Progenitor cell of endocrine pancreas (in vitro differentiated cells): ENCODE results near the gene OR52A1. TPM values are rescaled to one million over a fixed set of nuclear protein-coding genes. Genes with fewer than 3 reads are reported as not detected.

ENCODE experiments used
- DNase-seq: peaks from one replicate; pipeline ENCODE4 v3.0.0; 2021; ENCODE audit warnings: low spot score; ENCODE audit not compliant: unreplicated experiment
- H3K27ac Mint-ChIP-seq: 2 replicates; pipeline ENCODE4 v1.8.0; 2021; ENCODE audit warnings: mild to moderate bottlenecking, moderate library complexity, mixed read lengths
- H3K27me3 Mint-ChIP-seq: 2 replicates; pipeline ENCODE4 v1.8.0; 2021; ENCODE audit warnings: mixed read lengths
- H3K36me3 Mint-ChIP-seq: 2 replicates; pipeline ENCODE4 v1.8.0; 2022; ENCODE audit warnings: mixed read lengths; ENCODE audit not compliant: insufficient read depth
- H3K4me1 Mint-ChIP-seq: 2 replicates; pipeline ENCODE4 v1.8.0; 2021; ENCODE audit warnings: low read depth, mixed read lengths
- H3K4me3 Mint-ChIP-seq: 2 replicates; pipeline ENCODE4 v1.8.0; 2021; ENCODE audit warnings: low read depth, mild to moderate bottlenecking, moderate library complexity, mixed read lengths
- H3K9me3 Mint-ChIP-seq: 2 replicates; pipeline ENCODE4 v1.8.0; 2021; ENCODE audit warnings: low read depth, mixed read lengths
- total RNA-seq: library from RNA; stranded (reverse); gene quantifications from 2 replicates; pipeline ENCODE4 v1.2.1, GENCODE V29; 2021
- TF ChIP-seq, protein P1 (sequence below): fragments of 200-600 bp; sonication (generic); IDR thresholded peaks from one replicate; pipeline ENCODE4 v1.5.0; 2021; ENCODE audit warnings: antibody characterized with exemption, mild to moderate bottlenecking; ENCODE audit not compliant: unreplicated experiment

The OR52A1 gene
- total RNA-seq, 1 donor from 2014 or later: not detected

DNA sequence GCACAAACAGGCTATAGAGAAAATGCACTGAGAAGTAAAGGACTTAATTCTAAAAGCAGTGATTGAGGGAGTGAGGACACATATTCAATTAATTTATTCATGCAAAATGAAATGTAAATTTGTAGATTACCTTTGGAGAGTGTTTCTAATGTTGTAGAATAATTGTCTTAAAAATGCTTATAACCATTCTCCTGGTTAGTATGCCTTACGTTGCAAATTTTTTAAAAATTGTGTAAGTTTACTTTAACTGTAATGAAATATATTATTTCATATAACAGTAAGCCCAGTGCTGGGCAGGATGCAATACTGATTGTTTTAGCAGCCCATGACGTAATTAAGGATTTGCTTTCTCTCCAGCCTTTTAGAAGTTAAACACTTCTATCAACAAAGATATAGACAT lies 58.5 kb downstream of the OR52A1 start:
- Mint-ChIP-seq H3K9me3 (no peaks in the 10 kb centered on the region), H3K27ac (no peak overlapping the region), H3K27me3 (no peaks in the 10 kb centered on the region), H3K36me3 (no peaks in the 10 kb centered on the region), H3K4me3 (no peak overlapping the region), H3K4me1 (no peaks in the 10 kb centered on the region)
- TF ChIP-seq, protein P1, sequence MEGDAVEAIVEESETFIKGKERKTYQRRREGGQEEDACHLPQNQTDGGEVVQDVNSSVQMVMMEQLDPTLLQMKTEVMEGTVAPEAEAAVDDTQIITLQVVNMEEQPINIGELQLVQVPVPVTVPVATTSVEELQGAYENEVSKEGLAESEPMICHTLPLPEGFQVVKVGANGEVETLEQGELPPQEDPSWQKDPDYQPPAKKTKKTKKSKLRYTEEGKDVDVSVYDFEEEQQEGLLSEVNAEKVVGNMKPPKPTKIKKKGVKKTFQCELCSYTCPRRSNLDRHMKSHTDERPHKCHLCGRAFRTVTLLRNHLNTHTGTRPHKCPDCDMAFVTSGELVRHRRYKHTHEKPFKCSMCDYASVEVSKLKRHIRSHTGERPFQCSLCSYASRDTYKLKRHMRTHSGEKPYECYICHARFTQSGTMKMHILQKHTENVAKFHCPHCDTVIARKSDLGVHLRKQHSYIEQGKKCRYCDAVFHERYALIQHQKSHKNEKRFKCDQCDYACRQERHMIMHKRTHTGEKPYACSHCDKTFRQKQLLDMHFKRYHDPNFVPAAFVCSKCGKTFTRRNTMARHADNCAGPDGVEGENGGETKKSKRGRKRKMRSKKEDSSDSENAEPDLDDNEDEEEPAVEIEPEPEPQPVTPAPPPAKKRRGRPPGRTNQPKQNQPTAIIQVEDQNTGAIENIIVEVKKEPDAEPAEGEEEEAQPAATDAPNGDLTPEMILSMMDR: no peak
- DNase-seq: no peak

Other genes with a start within 250 kb of the OR52A1 start
- gene OR51G2, start 235.4 kb downstream of the OR52A1 start, total RNA-seq: not detected in 2 replicates
- not detected in 2 replicates for gene OR51G1, start 230.4 kb downstream of the OR52A1 start, total RNA-seq
- not detected in 2 replicates for gene OR51A4, start 207.2 kb downstream of the OR52A1 start, total RNA-seq
- gene OR51A2, start 199.0 kb downstream of the OR52A1 start, total RNA-seq: not detected in 2 replicates
- not detected in 2 replicates for gene OR51L1, start 159.9 kb downstream of the OR52A1 start, total RNA-seq
- gene OR52J3, start 108.2 kb downstream of the OR52A1 start, total RNA-seq: not detected in 2 replicates
- not detected in 2 replicates for gene OR52E2, start 95.1 kb downstream of the OR52A1 start, total RNA-seq
- not detected in 2 replicates for gene OR52E1, start 85.2 kb downstream of the OR52A1 start, total RNA-seq
- gene OR52A5, start 16.4 kb downstream of the OR52A1 start, total RNA-seq: not detected in 2 replicates
- gene OR51V1, start 45.9 kb upstream of the OR52A1 start, total RNA-seq: not detected in 2 replicates
- not detected in 2 replicates for gene HBB, start 72.3 kb upstream of the OR52A1 start, total RNA-seq
- gene HBD, start 79.7 kb upstream of the OR52A1 start, total RNA-seq: not detected in 2 replicates
- not detected in 2 replicates for gene HBG1, start 95.1 kb upstream of the OR52A1 start, total RNA-seq
- gene HBG2, start 100.0 kb upstream of the OR52A1 start, total RNA-seq: not detected in 2 replicates
- not detected in 2 replicates for gene HBE1, start 115.2 kb upstream of the OR52A1 start, total RNA-seq
- not detected in 2 replicates for gene OR51B4, start 147.2 kb upstream of the OR52A1 start, total RNA-seq
- not detected in 2 replicates for gene OR51B2, start 169.5 kb upstream of the OR52A1 start, total RNA-seq
- 0.34 and 0.44 TPM in 2 replicates for gene OR51B5, start 188.8 kb upstream of the OR52A1 start, total RNA-seq
- gene OR51B6, start 196.8 kb upstream of the OR52A1 start, total RNA-seq: not detected in 2 replicates
- gene OR51M1, start 229.1 kb upstream of the OR52A1 start, total RNA-seq: not detected in 2 replicates